Adrenal gland (tissue), 5 donors: ENCODE results near the gene TNRC6C.

ENCODE experiments used
- CTCF ChIP-seq, 6 experiments: fragments of 450-650 bp in 4 of 6; fragments of 200-600 bp in 2 of 6; sonication (generic) in 1 of 6; IDR thresholded peaks; 1 replicate in 5 of 6; 2 replicates in 1 of 6; pipeline versions ENCODE4 v1.5.1 to v1.8.0; 2016 to 2021; ENCODE audit warnings: antibody characterized with exemption in 6 of 6, mild to moderate bottlenecking in 2 of 6, moderate library complexity in 1 of 6
- POLR2A ChIP-seq, 2 donors: fragments of 450-650 bp; IDR thresholded peaks; one replicate each; pipeline ENCODE4 v1.6.1; 2017; ENCODE audit warnings: antibody characterized with exemption in 2 of 2, mild to moderate bottlenecking in 2 of 2, moderate library complexity in 1 of 2
- donor health status: DM: no; HTN: no; CAD: no.

GRCh38 chr17:78032166-78032565 is 73.7 kb downstream of the TNRC6C start:
- TF ChIP-seq CTCF (IDR thresholded peaks at IDR 0.05), result no peak
- no peak for TF ChIP-seq POLR2A (IDR thresholded peaks at IDR 0.05)
